WI38 (cell line): ENCODE results near the gene DHRS12.

Experiments
- H3K4me3 ChIP-seq: 2 replicates; pipeline ENCODE4 v1.5.1; 2011; ENCODE audit warnings: low read depth, mild to moderate bottlenecking, control low read depth, low read length
- CTCF ChIP-seq: IDR thresholded peaks from 2 replicates; pipeline ENCODE4 v1.5.1; 2012; ENCODE audit warnings: low read depth, mild to moderate bottlenecking, control low read depth, low read length

The DHRS12 gene

GRCh38 chr13:51778392-51778791 is 25.6 kb downstream of the DHRS12 start:
- H3K4me3 ChIP-seq, result no peak overlapping the region
- TF ChIP-seq CTCF, result no peak

GRCh38 chr13:51777921-51778320 is 26.0 kb downstream of the DHRS12 start:
- H3K4me3 ChIP-seq, result no peak overlapping the region
- no peak for TF ChIP-seq CTCF

- no peak overlapping the region for H3K4me3 ChIP-seq
- TF ChIP-seq CTCF, result no peak
Observed at GRCh38 chr13:51776179-51776578, 27.8 kb downstream of the DHRS12 start.

GRCh38 chr13:51773515-51773914 is 30.4 kb downstream of the DHRS12 start:
- no peak for TF ChIP-seq CTCF
- no peak overlapping the region for H3K4me3 ChIP-seq

GRCh38 chr13:51772781-51773180 is 31.2 kb downstream of the DHRS12 start:
- no peak overlapping the region for H3K4me3 ChIP-seq
- TF ChIP-seq CTCF, result no peak

- no peak overlapping the region for H3K4me3 ChIP-seq
- TF ChIP-seq CTCF, result no peak
Observed at GRCh38 chr13:51772105-51772455, 31.9 kb downstream of the DHRS12 start.

- H3K4me3 ChIP-seq, result no peak overlapping the region
- no peak for TF ChIP-seq CTCF
Observed at GRCh38 chr13:51771418-51772104, 32.4 kb downstream of the DHRS12 start.
